Astrocyte (in vitro differentiated cells and primary cell): ENCODE data around the gene DDX60. TPM values are rescaled to one million over a fixed set of nuclear protein-coding genes. Genes with fewer than 3 reads are reported as not detected.
A peak's percentile ranks its signal among the peaks of the same experiment; 100 is the strongest.

ENCODE experiments used
- DNase-seq: peaks from one replicate; pipeline ENCODE4 v3.0.0-alpha.2; 2010; ENCODE audit warnings: low read depth
- FAIRE-seq: peaks from 2 replicates; lab custom pipeline; 2011; peaks lifted over from hg19 to GRCh38; lab: Jason Lieb, UNC
- H2AFZ ChIP-seq: 2 replicates; pipeline ENCODE4 v1.6.0; 2012; ENCODE audit warnings: low read depth, low read length, inconsistent platforms
- H3K27ac ChIP-seq: 2 replicates; pipeline ENCODE4 v1.5.1; 2011; ENCODE audit warnings: low read depth, low read length, inconsistent platforms
- H3K27me3 ChIP-seq: 2 replicates; pipeline ENCODE4 v1.6.0; 2011; ENCODE audit warnings: low read length, inconsistent platforms; ENCODE audit not compliant: insufficient read depth
- H3K36me3 ChIP-seq: 2 replicates; pipeline ENCODE4 v1.5.1; 2011; ENCODE audit warnings: low read length, inconsistent platforms; ENCODE audit not compliant: insufficient read depth
- H3K4me1 ChIP-seq: 2 replicates; pipeline ENCODE4 v1.5.1; 2011; ENCODE audit warnings: low read length, inconsistent platforms; ENCODE audit not compliant: insufficient read depth
- H3K4me2 ChIP-seq: 2 replicates; pipeline ENCODE4 v1.6.0; 2012; ENCODE audit warnings: low read length, inconsistent platforms
- H3K4me3 ChIP-seq: 2 replicates; pipeline ENCODE4 v1.5.1; 2011; ENCODE audit warnings: low read depth, mild to moderate bottlenecking, low read length, inconsistent platforms; ENCODE audit not compliant: insufficient read depth
- H3K79me2 ChIP-seq: 2 replicates; pipeline ENCODE4 v1.6.0; 2012; ENCODE audit warnings: mild to moderate bottlenecking, low read length, inconsistent platforms; ENCODE audit not compliant: insufficient read depth
- H3K9ac ChIP-seq: 2 replicates; pipeline ENCODE4 v1.6.0; 2012; ENCODE audit warnings: mild to moderate bottlenecking, low read length, inconsistent platforms
- H3K9me3 ChIP-seq: 2 replicates; pipeline ENCODE4 v1.5.1; 2012; ENCODE audit warnings: low read depth, mild to moderate bottlenecking, low read length, inconsistent platforms; ENCODE audit not compliant: insufficient read depth
- H4K20me1 ChIP-seq: 2 replicates; pipeline ENCODE4 v1.6.0; 2012; ENCODE audit warnings: low read length, inconsistent platforms; ENCODE audit not compliant: insufficient read depth
- H3K27ac Mint-ChIP-seq: one replicate; pipeline ENCODE4 v1.8.0; 2021; ENCODE audit warnings: mild to moderate bottlenecking, mixed read lengths; ENCODE audit not compliant: unreplicated experiment
- H3K27me3 Mint-ChIP-seq: one replicate; pipeline ENCODE4 v1.8.0; 2021; ENCODE audit warnings: low read depth, mixed read lengths; ENCODE audit not compliant: unreplicated experiment
- H3K36me3 Mint-ChIP-seq: one replicate; pipeline ENCODE4 v1.8.0; 2021; ENCODE audit warnings: low read depth, mixed read lengths; ENCODE audit not compliant: unreplicated experiment
- H3K4me1 Mint-ChIP-seq: one replicate; pipeline ENCODE4 v1.8.0; 2021; ENCODE audit warnings: low read depth, mixed read lengths; ENCODE audit not compliant: unreplicated experiment
- H3K4me3 Mint-ChIP-seq: one replicate; pipeline ENCODE4 v1.8.0; 2021; ENCODE audit warnings: mild to moderate bottlenecking, moderate library complexity, mixed read lengths; ENCODE audit not compliant: unreplicated experiment
- H3K9me3 Mint-ChIP-seq: one replicate; pipeline ENCODE4 v1.8.0; 2021; ENCODE audit warnings: mild to moderate bottlenecking, mixed read lengths; ENCODE audit not compliant: unreplicated experiment
- CTCF ChIP-seq: IDR thresholded peaks from 2 replicates; pipeline ENCODE4 v1.5.1; 2011; ENCODE audit warnings: low read depth, mild to moderate bottlenecking, inconsistent platforms, low read length, moderate library complexity; ENCODE audit not compliant: insufficient read depth
- EZH2 ChIP-seq: IDR thresholded peaks from 2 replicates; pipeline ENCODE4 v1.6.1; 2012; ENCODE audit warnings: mild to moderate bottlenecking, low read length, inconsistent platforms; ENCODE audit not compliant: insufficient read depth
- total RNA-seq: library from RNA; stranded (reverse); gene quantifications from 2 replicates; pipeline ENCODE4 v1.2.1, GENCODE V29; 2021

The DDX60 gene
- total RNA-seq, 1 donor from 2014 or later: 44.0 TPM

DNA sequence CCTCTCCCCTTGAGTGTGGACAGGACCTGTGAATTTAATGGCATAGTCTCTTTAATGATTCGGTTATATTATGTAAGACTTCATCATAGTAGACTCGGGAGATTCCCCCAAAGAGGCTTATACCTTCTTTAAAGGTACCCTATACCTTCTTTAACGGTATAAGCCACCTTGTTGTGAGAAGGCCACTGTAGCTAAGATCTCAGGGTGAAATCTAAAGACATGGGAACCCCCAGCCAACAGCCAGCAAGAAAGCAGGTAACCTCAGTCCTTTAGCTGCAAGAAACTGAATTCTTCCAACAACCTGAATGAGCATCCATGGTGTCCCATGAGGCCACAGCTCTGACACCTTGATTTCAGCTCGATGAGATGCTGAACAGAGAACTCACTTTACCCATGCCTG, 931 bp downstream of the DDX60 start:
- Histone ChIP-seq H3K9ac (peak overlapping the region; percentile 92), H4K20me1 (no peaks in the 10 kb centered on the region), H3K4me3 (no peak overlapping the region), H3K27ac (no peak overlapping the region), H2AFZ (no peak overlapping the region), H3K79me2 (no peaks in the 10 kb centered on the region), H3K4me2 (peak overlapping the region; percentile 86), H3K27me3 (no peaks in the 10 kb centered on the region), H3K36me3 (no peaks in the 10 kb centered on the region), H3K4me1 (no peaks in the 10 kb centered on the region), H3K9me3 (no peaks in the 10 kb centered on the region)
- Mint-ChIP-seq H3K27me3 (peaks cover 7% of the 10 kb centered on the region), H3K36me3 (peaks cover 10% of the 10 kb centered on the region), H3K27ac (peak overlapping the region; percentile 90), H3K9me3 (peaks cover 2% of the 10 kb centered on the region), H3K4me1 (peaks cover 18% of the 10 kb centered on the region), H3K4me3 (peak overlapping the region; percentile 87)
- TF ChIP-seq EZH2 (no peak), CTCF (no peak)
- FAIRE-seq: no peak
- DNase-seq: no peak

DNA sequence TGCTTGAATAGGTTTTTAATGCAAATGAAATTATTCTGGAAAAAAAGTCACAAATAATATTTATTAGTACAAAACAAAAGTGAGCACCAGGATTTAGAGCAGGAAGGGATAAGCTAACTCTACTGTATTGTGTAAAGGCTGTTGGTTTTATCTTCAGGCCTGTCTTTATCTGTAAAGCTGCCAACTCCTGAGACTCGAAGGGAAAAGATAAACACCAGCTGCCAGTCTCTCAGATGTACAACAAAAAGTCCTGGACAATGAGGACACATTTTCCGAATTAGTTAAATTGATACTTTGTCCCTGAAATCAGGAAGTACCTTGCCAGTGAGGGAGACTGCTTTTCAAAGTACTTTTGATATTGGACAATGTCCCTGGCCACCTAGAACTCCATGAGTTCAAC, 8.8 kb downstream of the DDX60 start:
- Mint-ChIP-seq H3K27me3 (no peaks in the 10 kb centered on the region), H3K9me3 (no peaks in the 10 kb centered on the region), H3K4me3 (no peak overlapping the region), H3K4me1 (peaks cover 5% of the 10 kb centered on the region), H3K36me3 (peaks cover 3% of the 10 kb centered on the region), H3K27ac (no peak overlapping the region)
- H3K9me3 ChIP-seq: no peaks in the 10 kb centered on the region
- no peak overlapping the region for H3K4me3 ChIP-seq
- no peaks in the 10 kb centered on the region for H3K79me2 ChIP-seq
- FAIRE-seq (peak; percentile 9), DNase-seq (no peak)
- H3K4me1 ChIP-seq: no peaks in the 10 kb centered on the region
- H3K36me3 ChIP-seq: no peaks in the 10 kb centered on the region
- H3K27me3 ChIP-seq: no peaks in the 10 kb centered on the region
- H3K4me2 ChIP-seq: no peak overlapping the region
- H3K27ac ChIP-seq: no peak overlapping the region
- no peak overlapping the region for H2AFZ ChIP-seq
- H3K9ac ChIP-seq: no peak overlapping the region
- TF ChIP-seq EZH2 (no peak), CTCF (no peak)
- H4K20me1 ChIP-seq: no peaks in the 10 kb centered on the region

GRCh38 chr4:168308912-168309311, 9.6 kb downstream of the DDX60 start:
- Histone ChIP-seq H3K79me2 (no peaks in the 10 kb centered on the region), H4K20me1 (no peaks in the 10 kb centered on the region), H3K9me3 (no peaks in the 10 kb centered on the region), H3K9ac (no peak overlapping the region), H3K36me3 (no peaks in the 10 kb centered on the region), H3K27ac (no peak overlapping the region), H2AFZ (no peak overlapping the region), H3K4me2 (no peak overlapping the region), H3K27me3 (no peaks in the 10 kb centered on the region), H3K4me1 (no peaks in the 10 kb centered on the region), H3K4me3 (no peak overlapping the region)
- TF ChIP-seq CTCF (no peak), EZH2 (no peak)
- no peak for FAIRE-seq
- H3K4me3 Mint-ChIP-seq: no peak overlapping the region
- no peaks in the 10 kb centered on the region for H3K9me3 Mint-ChIP-seq
- DNase-seq: no peak
- H3K27ac Mint-ChIP-seq: no peak overlapping the region
- peaks cover 3% of the 10 kb centered on the region for H3K36me3 Mint-ChIP-seq
- no peaks in the 10 kb centered on the region for H3K27me3 Mint-ChIP-seq
- H3K4me1 Mint-ChIP-seq: no peaks in the 10 kb centered on the region
